NOMO-1 treated with dmso at 0.1 percent for 144 hours (cell line): Measurements from ENCODE around the gene ADARB2.

Experiments used
- DNase-seq: peaks from one replicate; lab custom pipeline; 2025; ENCODE audit not compliant: unreplicated experiment; lab: John Stamatoyannopoulos, UW

Gene ADARB2

GRCh38 chr10:1200866-1201807 is 536.2 kb downstream of the ADARB2 start:
- DNase-seq, result no peak

DNA sequence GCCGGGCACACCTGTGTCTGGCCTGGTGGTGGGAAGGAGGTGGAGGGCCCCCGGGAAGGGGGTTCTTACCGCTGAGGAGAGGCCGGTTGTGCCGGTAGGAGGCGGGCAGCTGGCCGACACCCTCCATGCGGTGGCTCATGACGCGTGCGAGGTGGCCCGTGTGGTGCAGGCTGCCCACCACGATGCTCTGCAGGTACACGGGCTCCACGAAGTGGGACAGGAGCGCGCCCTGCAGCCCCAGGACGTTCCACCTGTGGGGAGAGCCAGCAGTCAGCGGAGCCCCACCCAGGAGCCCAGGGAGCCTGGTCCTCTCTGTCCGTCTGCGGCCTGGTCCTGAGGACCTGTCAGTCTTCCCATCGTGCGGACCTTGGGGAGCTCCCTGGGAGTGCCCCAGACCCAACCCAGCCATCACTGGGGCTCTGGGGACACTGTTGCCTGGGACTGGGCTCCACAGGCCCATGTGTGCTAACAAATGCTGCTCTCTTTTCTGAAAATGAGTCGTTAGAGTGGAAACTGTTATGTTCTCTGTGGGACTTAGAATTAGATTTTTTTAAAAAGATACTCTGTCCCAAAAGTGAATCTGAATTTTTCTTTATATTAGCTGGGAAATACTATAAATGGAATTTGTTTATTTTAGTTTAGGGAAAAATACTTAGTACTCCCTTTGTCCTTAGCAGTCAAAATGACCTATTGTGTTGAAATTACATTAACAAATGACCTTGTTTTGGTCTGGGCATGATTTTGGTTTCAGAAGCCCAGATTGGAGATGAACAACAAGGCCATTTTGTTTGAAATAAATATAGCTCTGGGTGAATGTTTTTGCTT is 537.2 kb downstream of the ADARB2 start:
- DNase-seq, result no peak

- DNase-seq, result no peak
These were observed 538.0 kb downstream of the ADARB2 start for GRCh38 chr10:1199345-1199673.

GRCh38 chr10:1198453-1199344 is 538.6 kb downstream of the ADARB2 start:
- no peak for DNase-seq

DNA sequence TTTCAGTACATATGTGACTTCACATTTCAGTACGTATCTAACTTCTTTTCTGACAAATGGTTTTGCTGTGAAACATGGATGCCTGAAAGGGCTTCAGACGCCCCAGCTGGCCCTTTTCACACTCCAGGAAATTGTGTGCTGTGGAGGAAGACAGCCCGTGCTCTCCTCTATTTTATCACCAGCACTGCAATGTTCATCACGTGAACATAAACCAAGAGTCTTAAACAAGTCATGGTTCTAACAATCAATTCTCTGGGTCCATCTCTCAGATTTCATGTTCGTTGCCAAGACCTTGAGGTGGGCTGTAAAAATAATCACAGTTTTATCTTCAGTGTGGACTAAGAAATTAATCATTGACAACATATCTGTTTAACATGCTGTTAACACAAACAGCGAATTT is 539.9 kb downstream of the ADARB2 start:
- DNase-seq, result no peak

GRCh38 chr10:1196656-1197055 is 540.7 kb downstream of the ADARB2 start:
- DNase-seq, result no peak

- no peak for DNase-seq
These were observed 541.5 kb downstream of the ADARB2 start for GRCh38 chr10:1195828-1196227.

DNA sequence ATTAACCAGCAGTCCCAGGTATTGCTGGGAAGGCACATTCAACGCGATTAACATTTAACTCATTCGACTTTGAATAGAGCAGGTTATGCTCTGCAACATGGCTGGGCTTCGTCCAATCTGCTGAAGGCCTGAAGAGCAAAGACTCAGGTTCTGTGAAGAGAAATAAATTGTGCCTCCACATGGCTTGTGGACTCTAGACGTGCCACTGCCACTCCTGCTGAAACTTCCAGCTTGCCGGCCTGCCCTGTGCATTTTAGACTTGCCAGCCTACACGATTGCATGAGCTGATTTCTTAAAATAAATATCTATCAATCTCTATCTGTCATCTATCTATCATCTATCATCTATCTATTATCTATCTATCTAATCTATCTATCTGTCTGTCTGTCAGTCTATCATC is 543.2 kb downstream of the ADARB2 start:
- no peak for DNase-seq

DNA sequence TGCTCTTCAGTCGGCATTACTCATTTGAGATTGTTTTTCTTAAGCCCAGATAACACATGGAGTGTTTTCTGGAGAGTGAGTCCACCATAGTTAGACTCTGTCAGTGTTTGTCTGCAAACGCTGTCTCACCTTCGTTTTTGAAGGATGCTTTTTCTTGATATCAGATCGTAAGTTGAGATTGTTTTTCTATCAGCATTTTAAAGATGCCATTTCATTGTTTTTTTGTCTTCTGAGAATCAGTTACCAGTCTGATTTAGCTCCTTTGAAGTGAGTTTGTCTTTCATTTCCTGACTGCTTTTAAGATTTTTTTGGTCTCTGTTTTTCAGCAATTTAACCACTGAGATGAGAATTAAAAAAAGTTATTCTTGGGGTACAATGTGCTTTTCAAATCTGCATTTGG is 543.8 kb downstream of the ADARB2 start:
- no peak for DNase-seq

- no peak for DNase-seq
These were observed 545.6 kb downstream of the ADARB2 start for GRCh38 chr10:1191752-1192151.

DNA sequence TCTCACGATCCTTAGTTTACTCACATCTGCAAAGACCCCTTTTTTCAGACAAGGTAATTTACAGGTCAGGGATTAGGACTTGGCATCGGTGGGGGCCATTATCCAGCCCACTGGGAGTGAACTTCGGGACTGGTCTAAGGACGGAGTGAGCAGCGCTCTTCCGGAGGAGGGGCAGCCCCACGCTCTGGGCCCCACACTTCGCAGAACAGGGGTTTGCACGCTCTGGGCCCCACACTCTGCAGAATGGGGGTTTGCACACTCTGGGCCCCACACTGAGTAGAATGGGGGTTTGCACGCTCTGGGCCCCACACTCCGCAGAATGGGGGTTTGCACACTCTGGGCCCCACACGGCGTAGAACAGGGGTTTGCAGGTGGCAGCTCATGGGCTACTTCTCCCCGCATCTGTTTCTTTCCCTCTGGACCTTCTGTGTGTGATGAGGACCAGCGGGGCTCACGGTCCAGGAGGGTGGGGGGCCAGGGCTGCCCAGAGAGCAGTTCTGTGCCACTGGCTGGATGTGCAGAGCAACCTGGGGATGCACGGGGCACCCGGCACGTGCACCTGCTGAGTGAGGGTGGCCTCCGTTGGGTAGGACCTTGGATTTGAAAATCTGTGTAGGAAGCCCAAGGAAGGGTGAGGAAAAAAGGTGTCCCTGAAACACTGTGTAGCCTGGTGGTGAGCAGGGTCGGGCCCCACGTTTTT is 546.4 kb downstream of the ADARB2 start:
- DNase-seq, result no peak

DNA sequence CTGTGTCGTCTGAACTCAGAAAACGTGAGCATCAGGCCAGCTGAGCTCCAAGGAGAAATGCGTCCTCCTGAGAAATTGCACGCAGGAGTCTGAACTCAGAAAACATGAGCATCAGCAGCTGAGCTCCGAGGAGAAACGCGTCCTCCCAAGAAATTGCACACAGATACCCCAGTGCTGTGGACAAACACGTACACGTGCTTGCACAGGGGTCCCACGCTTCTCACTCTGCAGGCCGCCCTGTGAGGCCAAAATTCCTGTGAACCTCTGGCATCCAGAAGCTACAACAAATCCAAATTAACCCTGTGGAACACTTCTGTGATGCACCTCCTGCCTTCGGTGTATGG is 547.3 kb downstream of the ADARB2 start:
- DNase-seq, result no peak

DNA sequence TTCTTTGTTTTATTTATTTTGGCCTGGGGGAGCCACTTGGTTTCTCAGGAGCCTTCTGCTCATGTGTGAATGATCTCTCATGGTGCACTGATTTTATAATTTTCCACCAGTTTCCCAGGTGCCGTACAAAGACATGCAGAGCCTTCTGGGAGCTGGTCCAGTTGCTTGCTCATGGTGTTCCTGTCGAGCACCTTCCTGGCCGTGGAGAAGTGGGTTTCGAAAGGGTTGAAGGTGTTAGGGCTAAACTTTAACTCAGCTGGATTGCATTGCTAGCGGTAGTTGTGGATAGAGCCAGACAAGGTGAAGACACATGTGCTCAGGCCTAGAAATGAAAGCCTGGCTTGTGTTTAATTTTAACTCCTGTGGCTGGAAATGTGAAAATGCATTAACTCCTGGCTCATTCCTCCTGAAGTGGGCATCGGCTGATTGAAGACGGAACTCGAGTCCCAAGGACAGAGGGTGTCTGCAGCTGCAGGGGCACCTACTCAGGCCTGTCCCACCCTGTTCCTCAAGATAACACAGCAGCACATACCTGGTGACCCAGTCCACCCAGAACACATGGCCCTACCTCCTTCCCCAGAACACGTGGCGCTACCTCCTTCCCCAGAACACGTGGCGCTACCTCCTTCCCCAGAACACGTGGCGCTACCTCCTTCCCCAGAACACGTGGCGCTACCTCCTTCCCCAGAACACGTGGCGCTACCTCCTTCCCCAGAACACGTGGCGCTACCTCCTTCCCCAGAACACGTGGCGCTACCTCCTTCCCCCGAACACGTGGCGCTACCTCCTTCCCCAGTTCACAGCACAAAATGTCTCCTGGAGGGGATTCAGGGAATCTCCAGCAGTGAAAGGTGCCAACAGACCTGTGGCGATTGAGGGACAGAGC is 547.9 kb downstream of the ADARB2 start:
- no peak for DNase-seq

DNA sequence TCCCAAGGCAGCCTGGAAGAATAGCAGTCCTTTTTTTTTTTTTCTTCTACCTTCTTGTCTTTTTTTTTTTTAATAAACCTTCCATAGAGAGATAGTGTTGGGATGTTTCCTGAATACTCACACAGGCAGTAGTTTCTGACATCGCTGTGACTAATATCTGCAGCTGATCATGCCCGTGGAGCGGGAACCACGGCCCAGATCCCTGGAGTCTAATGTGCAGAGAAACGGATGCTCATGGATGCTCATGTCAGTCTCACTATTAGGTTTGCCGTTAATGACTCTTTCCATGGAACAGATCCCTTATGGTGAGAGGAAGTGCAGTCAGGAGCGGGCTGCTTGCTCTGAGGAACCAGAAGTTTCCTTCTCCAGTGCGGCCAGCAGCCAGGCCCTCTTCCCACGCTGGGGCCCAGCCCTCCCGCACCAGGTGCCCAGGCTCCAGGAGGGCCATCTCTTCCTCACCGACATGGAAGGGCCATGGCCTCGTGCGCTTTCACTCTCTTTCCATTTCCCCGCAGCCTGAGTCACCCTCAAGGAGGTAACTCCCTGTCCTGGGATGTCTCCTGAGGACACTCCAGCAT is 548.7 kb downstream of the ADARB2 start:
- no peak for DNase-seq

DNA sequence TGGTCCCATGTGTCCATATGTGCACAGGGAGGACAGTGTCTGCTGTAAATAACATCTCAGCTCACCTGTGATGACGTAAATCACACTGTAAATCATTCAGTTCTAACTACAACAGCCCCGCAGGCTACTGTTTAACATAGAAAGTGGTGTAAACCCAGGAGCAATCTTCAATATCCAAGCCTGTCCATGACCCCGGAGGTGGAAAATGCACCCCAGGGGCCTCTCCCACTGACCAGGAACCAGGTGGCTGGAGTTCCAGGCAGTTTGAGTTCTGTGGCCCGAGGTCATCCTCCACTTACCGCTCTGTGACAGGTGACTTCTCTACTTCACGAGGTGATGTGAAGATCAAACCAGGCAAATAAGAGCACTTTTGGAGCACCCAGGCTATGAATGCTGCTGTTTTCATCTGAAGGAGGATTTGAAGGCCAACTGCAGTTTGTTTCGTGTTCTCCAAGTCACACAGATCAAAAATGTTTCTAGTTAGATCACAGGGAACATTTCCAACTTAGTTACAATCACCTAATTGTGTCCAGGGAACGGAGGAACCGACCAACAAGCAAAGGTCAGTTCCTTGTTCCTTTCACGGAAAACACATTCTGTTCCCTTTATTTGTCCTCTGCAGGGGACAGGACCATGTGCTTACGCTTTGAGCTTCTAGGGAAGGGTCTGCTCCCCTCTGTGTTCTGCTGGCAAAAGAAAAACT is 549.3 kb downstream of the ADARB2 start:
- no peak for DNase-seq

DNA sequence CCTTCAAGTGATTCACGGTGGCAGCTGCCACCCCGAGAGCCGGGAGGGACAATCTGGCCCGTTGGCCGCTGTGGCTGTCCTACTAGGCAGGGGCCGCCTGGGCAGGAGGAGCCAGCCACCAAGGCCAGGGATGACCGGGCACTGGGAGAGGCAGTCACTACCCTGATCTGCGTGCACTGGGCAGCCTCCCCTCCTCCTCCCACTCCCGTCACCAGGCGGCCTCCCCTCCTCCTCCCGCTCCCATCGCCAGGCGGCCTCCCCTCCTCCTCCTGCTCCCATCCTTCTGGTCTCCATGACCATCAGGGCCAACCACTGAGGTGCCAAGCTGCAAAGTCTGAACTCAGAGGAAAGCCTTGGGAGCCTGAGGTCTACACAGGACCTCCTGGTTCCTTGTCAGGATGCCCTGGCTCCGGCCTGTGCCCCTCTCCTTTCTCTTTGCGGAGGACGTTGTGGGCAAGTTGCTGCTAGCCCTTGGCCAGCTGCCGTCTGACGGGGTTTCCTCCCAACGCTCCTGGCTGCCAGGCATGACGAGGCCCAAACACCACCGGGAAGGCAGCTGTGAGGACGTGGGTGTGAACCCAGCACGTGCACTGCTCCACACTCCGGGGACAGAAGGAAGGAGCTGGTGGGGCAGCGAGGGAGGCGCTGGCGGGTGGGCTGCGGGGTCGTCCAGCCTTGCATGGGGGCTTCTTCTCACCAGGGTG is 550.0 kb downstream of the ADARB2 start:
- DNase-seq, result no peak

GRCh38 chr10:1186683-1186990 is 550.7 kb downstream of the ADARB2 start:
- no peak for DNase-seq

DNA sequence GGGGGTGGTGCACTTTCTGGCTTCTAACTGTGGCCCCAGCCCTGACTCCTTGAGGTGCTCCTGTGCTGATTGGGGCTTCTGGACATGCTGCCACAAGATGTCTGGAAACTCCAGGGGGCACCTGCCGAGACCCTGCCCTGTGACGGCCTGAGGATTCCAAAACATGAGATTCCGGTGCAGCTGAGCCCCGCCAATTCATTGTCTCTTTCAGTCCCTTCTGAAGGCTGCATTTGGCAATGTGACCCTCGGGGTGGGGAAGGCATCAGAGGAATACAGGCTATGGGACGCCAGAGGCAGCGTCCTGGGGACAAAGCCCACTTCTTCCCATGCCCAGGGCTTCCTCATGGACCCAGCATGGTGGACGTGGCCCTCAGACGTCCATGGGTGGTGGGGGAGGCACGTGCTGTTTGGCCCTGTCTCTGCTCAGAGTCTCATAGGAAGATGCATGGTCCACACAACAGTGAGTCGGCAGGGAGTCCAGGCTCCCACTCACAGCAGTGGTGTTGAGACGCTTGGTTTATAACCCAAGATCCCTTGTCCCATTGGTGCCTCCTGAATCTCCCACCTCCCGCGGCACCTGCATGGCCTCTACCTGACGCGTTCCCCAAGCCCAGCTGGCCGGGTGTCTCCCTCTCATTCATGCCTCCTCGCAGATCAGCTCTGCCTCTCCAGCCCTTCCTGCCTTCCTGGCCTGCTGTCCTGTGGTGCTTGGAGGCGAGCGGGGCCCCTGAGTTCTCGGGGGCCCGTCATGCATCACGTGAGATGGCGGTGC is 551.2 kb downstream of the ADARB2 start:
- no peak for DNase-seq
